Cardiac muscle cell (in vitro differentiated cells and primary cell): ENCODE measurements around the gene ZC3HAV1. TPM values are rescaled to one million over a fixed set of nuclear protein-coding genes. Genes with fewer than 3 reads are reported as not detected.

Experiments
- DNase-seq, 2 donors: peaks; one replicate each; pipeline versions ENCODE4 v3.0.0 to v3.0.0-alpha.2; 2010 to 2017; ENCODE audit warnings: low read depth in 1 of 2, low spot score in 1 of 2
- H3K27ac ChIP-seq: fragments of 200-600 bp; sonication (generic); 2 replicates; pipeline ENCODE4 v1.5.1; 2016
- H3K27me3 ChIP-seq: fragments of 200-600 bp; sonication (generic); 2 replicates; pipeline ENCODE4 v1.6.0; 2016; ENCODE audit warnings: control low read depth
- H3K36me3 ChIP-seq: fragments of 200-600 bp; sonication (generic); 2 replicates; pipeline ENCODE4 v1.5.1; 2016; ENCODE audit warnings: control low read depth
- H3K4me1 ChIP-seq: fragments of 200-600 bp; sonication (generic); 2 replicates; pipeline ENCODE4 v1.8.1; 2017; ENCODE audit warnings: low read depth, mild to moderate bottlenecking, mixed run types
- H3K4me3 ChIP-seq: fragments of 200-600 bp; sonication (generic); 2 replicates; pipeline ENCODE4 v1.5.1; 2016; ENCODE audit warnings: mild to moderate bottlenecking
- H3K9me3 ChIP-seq: fragments of 200-600 bp; sonication (generic); 2 replicates; pipeline ENCODE4 v1.5.1; 2017; ENCODE audit warnings: low read depth, mild to moderate bottlenecking, control low read depth
- polyA plus RNA-seq: library from polyadenylated mRNA; unstranded; fragments of >200 nt; fragmentation: Nextera tagmentation; extraction: Ambion mirVana; gene quantifications from 2 replicates; pipeline ENCODE4 v1.2.1, GENCODE V29; 2016
- total RNA-seq: library from RNA; depleted of rRNA; stranded (reverse); fragments of >200 nt; gene quantifications from 2 replicates; pipeline ENCODE4 v1.2.3, GENCODE V29; 2016
- TF ChIP-seq, protein P1 (sequence below): IDR thresholded peaks from 2 replicates; pipeline ENCODE4 v1.5.1; 2012; ENCODE audit warnings: low read depth, mild to moderate bottlenecking, low read length

ZC3HAV1 gene
- total and polyA plus RNA-seq, 2 experiments from 2014 or later: 13.8 to 18.6 TPM

GRCh38 chr7:139124084-139124914 lies 14.8 kb upstream of the ZC3HAV1 start:
- Histone ChIP-seq H3K27ac (no peak overlapping the region), H3K36me3 (no peaks in the 10 kb centered on the region), H3K27me3 (no peaks in the 10 kb centered on the region), H3K4me1 (no peaks in the 10 kb centered on the region), H3K4me3 (no peak overlapping the region), H3K9me3 (no peaks in the 10 kb centered on the region)
- TF ChIP-seq, protein P1, sequence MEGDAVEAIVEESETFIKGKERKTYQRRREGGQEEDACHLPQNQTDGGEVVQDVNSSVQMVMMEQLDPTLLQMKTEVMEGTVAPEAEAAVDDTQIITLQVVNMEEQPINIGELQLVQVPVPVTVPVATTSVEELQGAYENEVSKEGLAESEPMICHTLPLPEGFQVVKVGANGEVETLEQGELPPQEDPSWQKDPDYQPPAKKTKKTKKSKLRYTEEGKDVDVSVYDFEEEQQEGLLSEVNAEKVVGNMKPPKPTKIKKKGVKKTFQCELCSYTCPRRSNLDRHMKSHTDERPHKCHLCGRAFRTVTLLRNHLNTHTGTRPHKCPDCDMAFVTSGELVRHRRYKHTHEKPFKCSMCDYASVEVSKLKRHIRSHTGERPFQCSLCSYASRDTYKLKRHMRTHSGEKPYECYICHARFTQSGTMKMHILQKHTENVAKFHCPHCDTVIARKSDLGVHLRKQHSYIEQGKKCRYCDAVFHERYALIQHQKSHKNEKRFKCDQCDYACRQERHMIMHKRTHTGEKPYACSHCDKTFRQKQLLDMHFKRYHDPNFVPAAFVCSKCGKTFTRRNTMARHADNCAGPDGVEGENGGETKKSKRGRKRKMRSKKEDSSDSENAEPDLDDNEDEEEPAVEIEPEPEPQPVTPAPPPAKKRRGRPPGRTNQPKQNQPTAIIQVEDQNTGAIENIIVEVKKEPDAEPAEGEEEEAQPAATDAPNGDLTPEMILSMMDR: no peak
- DNase-seq: no peak

DNA sequence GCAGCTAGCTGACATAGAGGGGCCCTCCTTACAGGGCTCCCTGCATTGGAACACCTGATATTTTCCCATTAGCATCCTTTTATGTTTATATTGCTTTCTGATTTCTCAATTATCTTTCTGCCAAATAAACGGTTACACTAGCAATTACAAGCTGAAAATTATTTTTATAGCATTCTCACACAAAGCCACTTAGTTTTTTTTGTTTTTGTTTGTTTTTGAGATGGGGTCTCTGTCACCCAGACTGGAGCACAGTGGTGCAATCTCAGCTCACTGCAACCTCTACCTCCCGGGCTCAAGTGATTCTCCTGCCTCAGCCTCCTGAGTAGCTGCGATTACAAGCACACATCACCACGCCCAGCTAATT lies 9.9 kb upstream of the ZC3HAV1 start:
- Histone ChIP-seq H3K4me1 (no peaks in the 10 kb centered on the region), H3K36me3 (no peaks in the 10 kb centered on the region), H3K27me3 (no peaks in the 10 kb centered on the region), H3K27ac (no peak overlapping the region), H3K4me3 (no peak overlapping the region), H3K9me3 (no peaks in the 10 kb centered on the region)
- TF ChIP-seq, protein P1: no peak
- no peak for DNase-seq

DNA sequence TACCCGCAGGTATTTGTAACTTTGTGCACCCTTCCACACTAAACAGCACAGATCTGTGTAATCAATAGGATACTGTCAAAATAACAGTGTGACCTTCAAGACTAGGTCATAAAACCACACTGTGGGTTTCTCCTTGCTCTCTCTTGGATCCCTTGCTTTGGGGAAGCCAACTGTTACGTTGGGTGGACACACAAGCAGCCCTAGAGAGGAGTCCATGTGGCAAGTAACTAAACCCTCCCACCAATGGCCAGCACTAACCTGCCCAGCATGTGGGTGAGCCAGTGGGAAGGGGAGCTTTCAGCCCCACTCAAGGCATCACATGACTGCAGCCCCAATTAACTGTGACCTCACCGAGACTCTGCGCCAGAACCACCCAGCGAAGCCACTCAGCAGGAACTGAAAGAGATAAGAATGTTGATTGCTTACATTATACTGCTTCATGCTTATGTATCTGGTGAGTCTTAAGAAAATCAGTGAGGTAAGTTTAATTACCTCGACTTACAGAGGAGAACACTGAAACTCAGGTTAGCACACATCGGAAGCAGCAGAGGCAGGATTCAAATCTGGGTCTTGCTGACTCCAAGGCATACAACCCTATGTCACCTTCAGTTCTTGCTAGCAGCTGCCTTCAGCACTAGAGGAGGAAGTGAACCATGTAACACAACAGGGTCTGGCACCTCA lies 9.4 kb upstream of the ZC3HAV1 start:
- no peaks in the 10 kb centered on the region for H3K4me1 ChIP-seq
- no peaks in the 10 kb centered on the region for H3K27me3 ChIP-seq
- H3K4me3 ChIP-seq: no peak overlapping the region
- H3K9me3 ChIP-seq: no peaks in the 10 kb centered on the region
- no peaks in the 10 kb centered on the region for H3K36me3 ChIP-seq
- no peak overlapping the region for H3K27ac ChIP-seq
- TF ChIP-seq, protein P1: no peak
- peak in 1 of 2 donors; percentile 24 for DNase-seq

GRCh38 chr7:139118234-139118804 lies 8.8 kb upstream of the ZC3HAV1 start:
- Histone ChIP-seq H3K27ac (no peak overlapping the region), H3K27me3 (no peaks in the 10 kb centered on the region), H3K9me3 (no peaks in the 10 kb centered on the region), H3K36me3 (no peaks in the 10 kb centered on the region), H3K4me1 (no peaks in the 10 kb centered on the region), H3K4me3 (no peak overlapping the region)
- DNase-seq: peak in 1 of 2 donors; percentile 41
- TF ChIP-seq, protein P1: no peak

GRCh38 chr7:139117599-139118233 lies 8.2 kb upstream of the ZC3HAV1 start:
- no peaks in the 10 kb centered on the region for H3K27me3 ChIP-seq
- H3K27ac ChIP-seq: no peak overlapping the region
- no peaks in the 10 kb centered on the region for H3K36me3 ChIP-seq
- no peaks in the 10 kb centered on the region for H3K9me3 ChIP-seq
- no peak overlapping the region for H3K4me3 ChIP-seq
- TF ChIP-seq, protein P1: no peak
- no peaks in the 10 kb centered on the region for H3K4me1 ChIP-seq
- DNase-seq: no peak
